ENCODE data around the gene DCLRE1C.
"Not testable (repeated sequence)": the region's sequence is repeated elsewhere in the genome, so short reads cannot be mapped to it uniquely, and the experiment has no call there.

The DCLRE1C gene

GRCh38 chr10:14954001-14954770 lies at the start of gene DCLRE1C:
Gene DCLRE1C, minus strand, starts transcription at chr10:14954096. Its CDS starts 86 bp downstream, at chr10:14954010.
- peak; percentile 88 for DNase-seq (ENCODE audit: low spot score)

GRCh38 chr10:14995964-14996565 lies 42.2 kb upstream of the DCLRE1C start:
- no peak for DNase-seq (ENCODE audit: low spot score)

GRCh38 chr10:14993500-14994455 lies 39.9 kb upstream of the DCLRE1C start:
- DNase-seq (ENCODE audit: low spot score): not testable (repeated sequence)

- DNase-seq (ENCODE audit: low spot score): not testable (repeated sequence)
Observed at GRCh38 chr10:14992336-14992735, 38.4 kb upstream of the DCLRE1C start.

GRCh38 chr10:14991035-14991749 lies 37.3 kb upstream of the DCLRE1C start:
- not testable (repeated sequence) for DNase-seq (ENCODE audit: low spot score)

GRCh38 chr10:14989552-14989951 lies 35.7 kb upstream of the DCLRE1C start:
- not testable (repeated sequence) for DNase-seq (ENCODE audit: low spot score)

- DNase-seq (ENCODE audit: low spot score): no peak
Observed at GRCh38 chr10:14982744-14983143, 28.8 kb upstream of the DCLRE1C start.

- DNase-seq (ENCODE audit: low spot score): no peak
Observed at GRCh38 chr10:14975672-14976273, 21.9 kb upstream of the DCLRE1C start.

- not testable (repeated sequence) for DNase-seq (ENCODE audit: low spot score)
Observed at GRCh38 chr10:14974153-14974998, 20.5 kb upstream of the DCLRE1C start.

- DNase-seq (ENCODE audit: low spot score): no peak
Observed at GRCh38 chr10:14971867-14972448, 18.1 kb upstream of the DCLRE1C start.

- no peak for DNase-seq (ENCODE audit: low spot score)
Observed at GRCh38 chr10:14967897-14968296, 14.0 kb upstream of the DCLRE1C start.

GRCh38 chr10:14959221-14960057 lies 5.5 kb upstream of the DCLRE1C start, which contains the start of gene MEIG1:
Gene MEIG1, plus strand, starts transcription at chr10:14959388. Its CDS starts 7,081 bp downstream, at chr10:14966469.
- DNase-seq (ENCODE audit: low spot score): peak; percentile 93

GRCh38 chr10:14958872-14959220 lies 5.0 kb upstream of the DCLRE1C start:
- no peak for DNase-seq (ENCODE audit: low spot score)

GRCh38 chr10:14954934-14955333 lies 1.0 kb upstream of the DCLRE1C start:
- no peak for DNase-seq (ENCODE audit: low spot score)

- DNase-seq (ENCODE audit: low spot score): no peak
Observed at GRCh38 chr10:14953424-14954000, 384 bp downstream of the DCLRE1C start.

GRCh38 chr10:14952851-14953423 lies 959 bp downstream of the DCLRE1C start:
- DNase-seq (ENCODE audit: low spot score): no peak

GRCh38 chr10:14949291-14949690 lies 4.6 kb downstream of the DCLRE1C start:
- DNase-seq (ENCODE audit: low spot score): no peak

GRCh38 chr10:14947268-14947667 lies 6.6 kb downstream of the DCLRE1C start:
- no peak for DNase-seq (ENCODE audit: low spot score)

Data from putamen (tissue), 1 donor.